Omental fat pad (tissue), 4 donors: ENCODE data around the gene LIFR. TPM values are rescaled to one million over a fixed set of nuclear protein-coding genes. Genes with fewer than 3 reads are reported as not detected.

Experiments
- ATAC-seq: fragments of 150-250 bp; one replicate; pipeline ENCODE4 v1.9.1; 2016; ENCODE audit warnings: mild to moderate bottlenecking, moderate library complexity; ENCODE audit not compliant: low FRiP score
- DNase-seq: peaks from one replicate; pipeline ENCODE4 v3.0.0-alpha.2; 2019; ENCODE audit warnings: low spot score
- total RNA-seq, 4 donors: library from RNA; depleted of rRNA; stranded (reverse); fragments of >200 nt; gene quantifications; one replicate each; pipeline ENCODE4 v1.1.0, GENCODE V29; 2016
- TF ChIP-seq, protein P1 (sequence below), 3 donors: fragments of 450-650 bp; IDR thresholded peaks; one replicate each; pipeline ENCODE4 v1.5.1; 2016 to 2017; ENCODE audit warnings: antibody characterized with exemption in 3 of 3, mild to moderate bottlenecking in 3 of 3, moderate library complexity in 2 of 3

LIFR gene
- total RNA-seq, 4 donors from 2014 or later: 95.9 to 388 (median 126) TPM

DNA sequence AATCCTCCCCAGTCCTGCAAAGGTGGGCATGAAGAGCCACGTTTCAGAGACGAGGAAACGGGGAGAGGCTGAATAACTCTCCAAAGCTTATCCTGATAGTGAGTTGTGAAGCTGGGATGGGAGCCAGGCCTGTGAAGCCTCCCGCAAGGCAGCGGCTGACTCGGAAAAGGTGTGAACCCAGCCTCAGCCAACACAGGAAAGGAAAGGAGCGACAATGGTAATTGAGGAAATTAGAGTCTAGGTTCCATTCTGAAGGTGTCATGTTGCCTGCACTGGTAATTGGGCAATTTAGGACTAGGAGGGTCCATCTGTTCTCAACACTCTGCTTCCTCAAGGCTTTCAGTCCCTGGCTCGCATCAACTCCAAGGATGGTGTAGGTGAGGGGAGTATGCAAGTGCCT is 83.4 kb downstream of the LIFR start:
- TF ChIP-seq, protein P1, sequence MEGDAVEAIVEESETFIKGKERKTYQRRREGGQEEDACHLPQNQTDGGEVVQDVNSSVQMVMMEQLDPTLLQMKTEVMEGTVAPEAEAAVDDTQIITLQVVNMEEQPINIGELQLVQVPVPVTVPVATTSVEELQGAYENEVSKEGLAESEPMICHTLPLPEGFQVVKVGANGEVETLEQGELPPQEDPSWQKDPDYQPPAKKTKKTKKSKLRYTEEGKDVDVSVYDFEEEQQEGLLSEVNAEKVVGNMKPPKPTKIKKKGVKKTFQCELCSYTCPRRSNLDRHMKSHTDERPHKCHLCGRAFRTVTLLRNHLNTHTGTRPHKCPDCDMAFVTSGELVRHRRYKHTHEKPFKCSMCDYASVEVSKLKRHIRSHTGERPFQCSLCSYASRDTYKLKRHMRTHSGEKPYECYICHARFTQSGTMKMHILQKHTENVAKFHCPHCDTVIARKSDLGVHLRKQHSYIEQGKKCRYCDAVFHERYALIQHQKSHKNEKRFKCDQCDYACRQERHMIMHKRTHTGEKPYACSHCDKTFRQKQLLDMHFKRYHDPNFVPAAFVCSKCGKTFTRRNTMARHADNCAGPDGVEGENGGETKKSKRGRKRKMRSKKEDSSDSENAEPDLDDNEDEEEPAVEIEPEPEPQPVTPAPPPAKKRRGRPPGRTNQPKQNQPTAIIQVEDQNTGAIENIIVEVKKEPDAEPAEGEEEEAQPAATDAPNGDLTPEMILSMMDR (IDR thresholded peaks at IDR 0.05): no peak
- no peak for ATAC-seq

DNA sequence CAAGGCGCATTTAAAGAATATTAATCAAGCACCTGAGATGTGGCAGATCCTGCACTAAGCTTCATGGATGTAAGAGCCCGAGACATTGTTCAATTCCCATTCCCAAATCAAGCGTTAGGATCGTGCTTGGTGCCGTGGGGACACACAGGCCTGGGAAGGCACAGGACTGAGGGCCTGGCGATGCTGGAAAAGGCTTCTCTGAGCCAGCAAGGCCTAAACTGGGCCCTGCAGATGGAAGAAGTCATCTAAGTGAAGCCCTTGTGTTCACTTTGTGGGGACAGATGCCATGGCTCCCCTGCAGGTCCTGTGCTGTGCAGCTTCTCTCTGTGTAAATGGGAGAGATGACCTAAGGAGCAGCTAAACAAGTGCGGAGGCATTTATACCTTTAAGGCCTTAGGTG is 83.9 kb downstream of the LIFR start:
- TF ChIP-seq, protein P1 (IDR thresholded peaks at IDR 0.05): no peak

More for the DNA sequence above, 83.4 kb downstream of the LIFR start:
- no peak for DNase-seq

DNA sequence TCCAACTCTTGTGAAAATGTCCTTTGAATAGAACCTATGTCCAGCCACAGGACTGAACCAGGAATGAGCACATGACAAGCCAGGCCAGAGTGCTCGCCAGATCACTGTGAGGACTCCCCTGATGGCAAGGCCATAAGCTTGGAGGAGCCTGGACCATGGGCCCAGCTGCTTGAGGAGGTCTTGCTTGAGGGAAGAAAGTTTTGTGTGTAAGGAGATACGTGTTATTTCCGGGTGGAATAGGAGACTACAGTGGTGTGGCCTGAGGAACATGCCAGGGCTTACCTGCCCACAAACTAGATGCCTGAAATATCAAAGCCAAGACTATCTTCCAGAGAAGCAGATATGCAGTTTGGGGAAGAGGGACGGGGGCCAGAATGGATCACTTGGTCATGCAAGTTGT is 84.7 kb downstream of the LIFR start:
- no peak for DNase-seq
- TF ChIP-seq, protein P1 (IDR thresholded peaks at IDR 0.05): no peak
- ATAC-seq: no peak

More for the DNA sequence above, 83.9 kb downstream of the LIFR start:
- no peak for DNase-seq
- ATAC-seq: no peak

DNA sequence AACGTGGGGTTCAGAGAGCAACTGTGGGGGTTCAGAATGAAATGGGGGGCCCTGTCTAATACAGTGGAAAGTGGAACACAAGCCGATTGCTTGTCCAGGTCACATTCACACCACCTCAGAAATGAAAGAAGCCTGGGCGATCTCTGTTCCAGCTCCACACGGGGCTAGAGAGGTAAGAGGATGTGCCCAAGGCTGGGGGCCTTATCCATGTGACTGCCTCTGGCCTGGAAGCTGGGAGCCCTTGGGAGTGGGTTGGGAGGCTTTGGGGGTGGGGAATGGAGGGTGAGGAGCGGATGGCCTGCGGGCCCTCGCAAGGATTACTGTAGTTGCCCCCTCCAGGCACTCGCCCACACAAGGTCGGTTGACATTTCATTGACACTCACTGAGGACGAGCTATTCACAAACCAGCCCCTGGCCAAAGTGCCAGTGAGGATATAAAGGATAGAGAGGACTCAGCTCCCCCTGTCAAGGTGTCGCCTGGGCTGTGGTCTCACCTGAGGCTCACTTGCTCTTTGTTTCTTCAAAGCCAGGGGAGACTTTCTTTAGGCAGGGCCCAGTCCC is 86.7 kb downstream of the LIFR start:
- TF ChIP-seq, protein P1 (IDR thresholded peaks at IDR 0.05): no peak
- no peak for ATAC-seq
- DNase-seq: no peak

DNA sequence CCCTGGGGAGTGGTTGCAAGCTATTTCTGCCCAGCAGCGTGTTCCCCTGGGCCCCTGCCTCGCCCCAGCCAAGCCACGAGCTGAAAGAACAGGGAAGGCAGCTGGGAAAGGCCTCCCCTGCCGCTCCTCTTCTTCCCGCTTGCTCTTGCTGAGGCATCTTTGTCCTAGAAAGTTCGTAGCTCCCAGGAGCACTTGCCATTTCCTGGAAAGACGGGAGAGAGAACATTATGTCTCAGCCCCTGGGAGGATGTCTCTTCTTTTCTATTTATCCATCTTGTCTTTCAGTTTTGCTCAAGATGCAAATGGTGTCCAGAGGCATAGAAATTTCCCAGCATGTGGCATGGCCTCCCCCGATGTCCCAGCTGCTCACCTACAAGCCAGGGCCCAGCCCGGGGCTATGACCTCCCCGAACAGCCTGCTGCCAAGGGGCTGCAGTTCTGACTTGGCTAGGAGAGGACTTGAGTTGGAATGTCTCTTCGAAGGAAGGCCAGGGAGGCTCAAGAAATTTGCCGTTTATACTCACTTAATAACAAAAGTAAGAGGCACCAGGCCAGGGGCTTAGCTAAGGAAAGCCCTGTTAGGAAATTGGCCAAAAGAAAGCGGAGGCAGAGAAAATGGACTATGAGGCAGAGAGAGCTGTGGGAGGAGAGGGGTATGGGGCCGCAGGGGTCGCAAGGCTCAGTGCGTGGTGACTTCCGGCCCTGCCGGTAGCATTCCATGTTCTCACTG is 87.3 kb downstream of the LIFR start:
- TF ChIP-seq, protein P1 (IDR thresholded peaks at IDR 0.05): no peak
- ATAC-seq (no peak), DNase-seq (no peak)

DNA sequence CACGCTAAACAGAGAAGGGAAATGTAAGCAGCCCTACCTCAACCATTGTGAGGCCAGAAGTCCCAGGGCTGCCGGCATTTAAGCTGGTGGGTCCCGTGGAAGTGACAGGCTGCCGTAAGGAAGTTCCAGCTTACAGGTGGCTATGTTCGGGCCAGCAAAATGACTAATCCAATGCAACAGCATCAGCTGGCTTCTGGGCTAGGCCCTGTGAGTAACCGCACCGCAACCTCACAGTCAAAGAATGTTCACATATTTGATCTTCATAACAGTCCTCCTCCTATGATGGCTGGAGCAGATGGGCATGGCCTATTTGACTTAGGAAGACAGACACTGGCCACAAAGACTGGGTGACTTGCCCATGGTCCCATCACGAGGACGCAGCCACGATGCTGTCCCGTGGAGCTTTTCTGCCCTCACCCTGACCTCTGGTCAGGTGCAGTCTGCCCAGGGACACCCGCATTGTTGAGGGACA is 88.2 kb downstream of the LIFR start:
- DNase-seq: no peak
- TF ChIP-seq, protein P1 (IDR thresholded peaks at IDR 0.05): no peak
- peak; percentile 52 for ATAC-seq
